K562 (cell line): Measurements from ENCODE around the gene COX6B1. TPM values are rescaled to one million over a fixed set of nuclear protein-coding genes. Genes with fewer than 3 reads are reported as not detected.

Experiments
- BCL6 ChIP-seq: fragments of 250-450 bp; sonication (Bioruptor Pico); IDR thresholded peaks from 2 replicates; pipeline ENCODE4 v1.4.0; 2020
- CBX1 ChIP-seq: sonication (generic); IDR thresholded peaks from 2 replicates; pipeline ENCODE4 v1.6.1; 2016; ENCODE audit warnings: antibody characterized with exemption, low read depth, mild to moderate bottlenecking
- CREBBP ChIP-seq: IDR thresholded peaks from one replicate; pipeline ENCODE4 v1.6.1; 2012; ENCODE audit warnings: low read depth, mild to moderate bottlenecking, control low read depth, inconsistent platforms, low read length
- KLF13 ChIP-seq: fragments of 450-650 bp; IDR thresholded peaks from 2 replicates; pipeline ENCODE4 v1.6.1; 2016; ENCODE audit warnings: missing genetic modification characterization, low read depth, mild to moderate bottlenecking, missing compliant biosample characterization, moderate library complexity, borderline replicate concordance
- SIRT6 ChIP-seq: IDR thresholded peaks from one replicate; pipeline ENCODE4 v1.6.1; 2012; ENCODE audit warnings: low read depth, mild to moderate bottlenecking, control low read depth, inconsistent platforms, low read length, moderate library complexity
- TEAD4 ChIP-seq, 2 experiments: sonication (generic) in 1 of 2; formaldehyde crosslinking in 1 of 2; IDR thresholded peaks; 2 replicates each; pipeline versions ENCODE4 v1.6.1 to v1.8.0; 2012 to 2022; ENCODE audit warnings: borderline replicate concordance in 1 of 2, inconsistent platforms in 1 of 2, low read length in 1 of 2, mild to moderate bottlenecking in 1 of 2, missing genetic modification reagents in 1 of 2
- ZFX ChIP-seq: sonication (generic); formaldehyde crosslinking; IDR thresholded peaks from 2 replicates; pipeline ENCODE4 v1.8.0; 2022; ENCODE audit warnings: mild to moderate bottlenecking, missing genetic modification reagents, moderate library complexity
- ZNF316 ChIP-seq: fragments of 450-650 bp; IDR thresholded peaks from 2 replicates; pipeline ENCODE4 v1.6.1; 2016
- ZNF75A ChIP-seq: fragments of 450-650 bp; formaldehyde crosslinking; IDR thresholded peaks from 2 replicates; pipeline ENCODE4 v1.4.0; 2020; ENCODE audit warnings: mild to moderate bottlenecking
- polyA plus RNA-seq, 8 experiments: library from polyadenylated mRNA; depleted of rRNA in 4 of 8; stranded (reverse) in 5 of 8; unstranded in 3 of 8; fragments of >200 nt; fragmentation: Nextera tagmentation in 2 of 8; fragmentation: Illumina TruSeq in 1 of 8; extraction: Ambion mirVana in 2 of 8; extraction: Trizol in 1 of 8; gene quantifications; 2 replicates each; pipeline versions ENCODE4 v1.2.1 to v1.2.3, GENCODE V29; 2011 to 2014; ENCODE audit warnings: inconsistent platforms in 1 of 8, missing spikeins in 1 of 8
- total RNA-seq, 7 experiments: library from RNA; depleted of rRNA in 6 of 7; stranded (reverse); fragments of >200 nt in 6 of 7; fragmentation: Illumina TruSeq in 2 of 7; extraction: Trizol in 2 of 7; gene quantifications; 2 replicates each; pipeline versions ENCODE4 v1.2.1 to v1.2.3, GENCODE V29; 2011 to 2021; ENCODE audit warnings: low replicate concordance in 1 of 7
- TF ChIP-seq, protein P1 (sequence below), 2 experiments: fragments of 450-650 bp; formaldehyde crosslinking in 1 of 2; IDR thresholded peaks; 2 replicates each; pipeline versions ENCODE4 v1.4.0 to v1.6.1; 2014 to 2020; ENCODE audit warnings: mild to moderate bottlenecking in 2 of 2, borderline replicate concordance in 1 of 2, low read depth in 1 of 2
- TF ChIP-seq, protein P2 (sequence below): sonication (generic); formaldehyde crosslinking; IDR thresholded peaks from 2 replicates; pipeline ENCODE4 v1.8.0; 2023; ENCODE audit warnings: missing genetic modification reagents, mild to moderate bottlenecking, borderline replicate concordance

Gene COX6B1
- total and polyA plus RNA-seq, 9 of the 15 experiments (the other 6 are each of a cell fraction or from before 2014, with no cell fraction given): 777 to 2,393 (median 1,219) TPM

DNA sequence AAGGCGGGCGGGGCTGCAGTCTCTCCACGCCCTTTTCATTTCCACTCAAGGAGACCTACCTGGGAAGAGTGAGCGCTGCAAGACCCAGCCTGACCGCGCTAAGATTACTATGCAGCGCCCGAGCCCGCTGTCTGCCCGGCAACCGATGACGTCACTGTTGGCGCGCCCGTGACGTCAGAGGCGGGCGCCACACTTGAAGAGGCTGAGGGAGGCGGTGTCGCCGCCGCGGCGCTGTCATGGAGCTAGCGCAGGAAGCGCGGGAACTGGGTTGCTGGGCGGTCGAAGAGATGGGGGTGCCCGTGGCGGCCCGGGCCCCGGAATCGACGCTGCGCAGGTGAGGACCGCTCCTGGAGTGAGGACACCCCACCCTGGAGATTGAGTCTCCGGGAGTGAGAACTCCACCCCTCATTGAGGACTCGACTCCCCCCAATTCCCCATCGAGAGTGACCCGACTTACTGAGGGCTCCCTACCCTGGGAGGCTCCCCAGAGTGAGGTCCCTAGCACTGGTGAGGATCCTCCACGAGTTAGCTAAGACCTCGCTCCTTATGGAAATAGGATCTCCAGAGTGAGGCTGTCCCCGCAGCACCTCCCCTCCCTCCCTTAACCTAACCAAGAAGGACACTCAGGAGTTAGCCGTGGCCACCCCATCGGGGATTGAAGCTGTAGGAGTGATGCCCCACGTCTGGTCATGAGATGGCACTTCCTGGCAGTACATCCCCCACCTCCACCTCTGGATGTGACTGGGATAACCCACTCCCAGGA lies 35.4 kb upstream of the COX6B1 start, which contains the start of gene HAUS5 (continued):
- TF ChIP-seq, protein P1, sequence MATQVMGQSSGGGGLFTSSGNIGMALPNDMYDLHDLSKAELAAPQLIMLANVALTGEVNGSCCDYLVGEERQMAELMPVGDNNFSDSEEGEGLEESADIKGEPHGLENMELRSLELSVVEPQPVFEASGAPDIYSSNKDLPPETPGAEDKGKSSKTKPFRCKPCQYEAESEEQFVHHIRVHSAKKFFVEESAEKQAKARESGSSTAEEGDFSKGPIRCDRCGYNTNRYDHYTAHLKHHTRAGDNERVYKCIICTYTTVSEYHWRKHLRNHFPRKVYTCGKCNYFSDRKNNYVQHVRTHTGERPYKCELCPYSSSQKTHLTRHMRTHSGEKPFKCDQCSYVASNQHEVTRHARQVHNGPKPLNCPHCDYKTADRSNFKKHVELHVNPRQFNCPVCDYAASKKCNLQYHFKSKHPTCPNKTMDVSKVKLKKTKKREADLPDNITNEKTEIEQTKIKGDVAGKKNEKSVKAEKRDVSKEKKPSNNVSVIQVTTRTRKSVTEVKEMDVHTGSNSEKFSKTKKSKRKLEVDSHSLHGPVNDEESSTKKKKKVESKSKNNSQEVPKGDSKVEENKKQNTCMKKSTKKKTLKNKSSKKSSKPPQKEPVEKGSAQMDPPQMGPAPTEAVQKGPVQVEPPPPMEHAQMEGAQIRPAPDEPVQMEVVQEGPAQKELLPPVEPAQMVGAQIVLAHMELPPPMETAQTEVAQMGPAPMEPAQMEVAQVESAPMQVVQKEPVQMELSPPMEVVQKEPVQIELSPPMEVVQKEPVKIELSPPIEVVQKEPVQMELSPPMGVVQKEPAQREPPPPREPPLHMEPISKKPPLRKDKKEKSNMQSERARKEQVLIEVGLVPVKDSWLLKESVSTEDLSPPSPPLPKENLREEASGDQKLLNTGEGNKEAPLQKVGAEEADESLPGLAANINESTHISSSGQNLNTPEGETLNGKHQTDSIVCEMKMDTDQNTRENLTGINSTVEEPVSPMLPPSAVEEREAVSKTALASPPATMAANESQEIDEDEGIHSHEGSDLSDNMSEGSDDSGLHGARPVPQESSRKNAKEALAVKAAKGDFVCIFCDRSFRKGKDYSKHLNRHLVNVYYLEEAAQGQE (IDR thresholded peaks at IDR 0.05; ENCODE audit: borderline replicate concordance): no peak
- TF ChIP-seq, protein P1 (CRISPR knock-in tag; IDR thresholded peaks at IDR 0.05; ENCODE audit: low read depth): 0 out of 2 replicates have a peak, but pooled peaks have one; percentile 51
- 0 out of 2 replicates have a peak, but pooled peaks have one; percentile 58 for TF ChIP-seq CBX1
- TF ChIP-seq ZFX (CRISPR knock-in tag): no peak
- TF ChIP-seq, protein P2, sequence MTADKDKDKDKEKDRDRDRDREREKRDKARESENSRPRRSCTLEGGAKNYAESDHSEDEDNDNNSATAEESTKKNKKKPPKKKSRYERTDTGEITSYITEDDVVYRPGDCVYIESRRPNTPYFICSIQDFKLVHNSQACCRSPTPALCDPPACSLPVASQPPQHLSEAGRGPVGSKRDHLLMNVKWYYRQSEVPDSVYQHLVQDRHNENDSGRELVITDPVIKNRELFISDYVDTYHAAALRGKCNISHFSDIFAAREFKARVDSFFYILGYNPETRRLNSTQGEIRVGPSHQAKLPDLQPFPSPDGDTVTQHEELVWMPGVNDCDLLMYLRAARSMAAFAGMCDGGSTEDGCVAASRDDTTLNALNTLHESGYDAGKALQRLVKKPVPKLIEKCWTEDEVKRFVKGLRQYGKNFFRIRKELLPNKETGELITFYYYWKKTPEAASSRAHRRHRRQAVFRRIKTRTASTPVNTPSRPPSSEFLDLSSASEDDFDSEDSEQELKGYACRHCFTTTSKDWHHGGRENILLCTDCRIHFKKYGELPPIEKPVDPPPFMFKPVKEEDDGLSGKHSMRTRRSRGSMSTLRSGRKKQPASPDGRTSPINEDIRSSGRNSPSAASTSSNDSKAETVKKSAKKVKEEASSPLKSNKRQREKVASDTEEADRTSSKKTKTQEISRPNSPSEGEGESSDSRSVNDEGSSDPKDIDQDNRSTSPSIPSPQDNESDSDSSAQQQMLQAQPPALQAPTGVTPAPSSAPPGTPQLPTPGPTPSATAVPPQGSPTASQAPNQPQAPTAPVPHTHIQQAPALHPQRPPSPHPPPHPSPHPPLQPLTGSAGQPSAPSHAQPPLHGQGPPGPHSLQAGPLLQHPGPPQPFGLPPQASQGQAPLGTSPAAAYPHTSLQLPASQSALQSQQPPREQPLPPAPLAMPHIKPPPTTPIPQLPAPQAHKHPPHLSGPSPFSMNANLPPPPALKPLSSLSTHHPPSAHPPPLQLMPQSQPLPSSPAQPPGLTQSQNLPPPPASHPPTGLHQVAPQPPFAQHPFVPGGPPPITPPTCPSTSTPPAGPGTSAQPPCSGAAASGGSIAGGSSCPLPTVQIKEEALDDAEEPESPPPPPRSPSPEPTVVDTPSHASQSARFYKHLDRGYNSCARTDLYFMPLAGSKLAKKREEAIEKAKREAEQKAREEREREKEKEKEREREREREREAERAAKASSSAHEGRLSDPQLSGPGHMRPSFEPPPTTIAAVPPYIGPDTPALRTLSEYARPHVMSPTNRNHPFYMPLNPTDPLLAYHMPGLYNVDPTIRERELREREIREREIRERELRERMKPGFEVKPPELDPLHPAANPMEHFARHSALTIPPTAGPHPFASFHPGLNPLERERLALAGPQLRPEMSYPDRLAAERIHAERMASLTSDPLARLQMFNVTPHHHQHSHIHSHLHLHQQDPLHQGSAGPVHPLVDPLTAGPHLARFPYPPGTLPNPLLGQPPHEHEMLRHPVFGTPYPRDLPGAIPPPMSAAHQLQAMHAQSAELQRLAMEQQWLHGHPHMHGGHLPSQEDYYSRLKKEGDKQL (CRISPR knock-in tag): no peak
- TF ChIP-seq ZNF316: no peak
- TF ChIP-seq KLF13 (tag): peak; percentile 64; the same call in 1 of the 2 replicates
- TF ChIP-seq ZNF75A (CRISPR knock-in tag): no peak
- no peak for TF ChIP-seq SIRT6
- TF ChIP-seq TEAD4 (IDR thresholded peaks at IDR 0.05; ENCODE audit: low read length): no peak
- TF ChIP-seq TEAD4 (CRISPR knock-in tag; IDR thresholded peaks at IDR 0.05; ENCODE audit: borderline replicate concordance): no peak
- TF ChIP-seq CREBBP: no peak
- 0 out of 2 replicates have a peak, but pooled peaks have one; percentile 42 for TF ChIP-seq BCL6 (CRISPR knock-in tag)
